ENCODE measurements around the gene PSG6.
"Not testable (repeated sequence)": the region's sequence is repeated elsewhere in the genome, so short reads cannot be mapped to it uniquely, and the experiment has no call there.

- TF ChIP-seq CTCF (conservative IDR thresholded peaks at IDR 0.05 in 1 of 2, IDR thresholded peaks at IDR 0.05 in 1 of 2; ENCODE audit: extremely low read depth in 1 of 2, insufficient read depth in 1 of 2, low read depth in 1 of 2, low read length in 2 of 2); EZH2 (IDR thresholded peaks at IDR 0.05; ENCODE audit: borderline replicate concordance, low read length): not testable (repeated sequence)
Observed at GRCh38 chr19:42852821-42853220, 64.9 kb downstream of the PSG6 start.

Data from mammary epithelial cell (primary cell).